Neural progenitor cell (in vitro differentiated cells): ENCODE data around the gene SULT6B1.

ENCODE experiments used
- EZH2 ChIP-seq: fragments of 200-600 bp; sonication (generic); IDR thresholded peaks from 2 replicates; pipeline ENCODE4 v1.6.1; 2017; ENCODE audit warnings: antibody characterized with exemption, mild to moderate bottlenecking, moderate library complexity
- TF ChIP-seq, protein P1 (sequence below): fragments of 200-600 bp; sonication (generic); IDR thresholded peaks from 2 replicates; pipeline ENCODE4 v1.5.1; 2017; ENCODE audit warnings: antibody characterized with exemption, mild to moderate bottlenecking

DNA sequence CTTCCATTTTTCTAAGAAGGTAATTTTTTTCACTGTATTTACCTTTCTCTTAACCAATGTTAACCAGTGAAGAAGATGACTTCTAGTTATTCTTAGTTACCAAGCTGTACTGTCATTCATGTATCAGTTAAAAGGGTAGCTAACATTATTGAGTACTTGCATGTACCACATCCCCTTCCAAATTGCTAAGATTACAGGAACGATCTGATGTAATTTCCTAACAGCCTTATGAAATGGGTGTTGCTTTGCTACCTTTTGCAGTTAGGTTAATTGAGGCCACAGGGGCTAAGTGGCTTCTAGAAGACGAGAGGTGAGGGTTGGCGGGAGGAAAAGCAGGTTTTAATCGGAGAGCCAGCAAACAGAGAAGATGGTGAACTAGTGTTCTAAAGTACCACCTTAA is 1.8 kb upstream of the SULT6B1 start:
- no peak for TF ChIP-seq EZH2
- TF ChIP-seq, protein P1, sequence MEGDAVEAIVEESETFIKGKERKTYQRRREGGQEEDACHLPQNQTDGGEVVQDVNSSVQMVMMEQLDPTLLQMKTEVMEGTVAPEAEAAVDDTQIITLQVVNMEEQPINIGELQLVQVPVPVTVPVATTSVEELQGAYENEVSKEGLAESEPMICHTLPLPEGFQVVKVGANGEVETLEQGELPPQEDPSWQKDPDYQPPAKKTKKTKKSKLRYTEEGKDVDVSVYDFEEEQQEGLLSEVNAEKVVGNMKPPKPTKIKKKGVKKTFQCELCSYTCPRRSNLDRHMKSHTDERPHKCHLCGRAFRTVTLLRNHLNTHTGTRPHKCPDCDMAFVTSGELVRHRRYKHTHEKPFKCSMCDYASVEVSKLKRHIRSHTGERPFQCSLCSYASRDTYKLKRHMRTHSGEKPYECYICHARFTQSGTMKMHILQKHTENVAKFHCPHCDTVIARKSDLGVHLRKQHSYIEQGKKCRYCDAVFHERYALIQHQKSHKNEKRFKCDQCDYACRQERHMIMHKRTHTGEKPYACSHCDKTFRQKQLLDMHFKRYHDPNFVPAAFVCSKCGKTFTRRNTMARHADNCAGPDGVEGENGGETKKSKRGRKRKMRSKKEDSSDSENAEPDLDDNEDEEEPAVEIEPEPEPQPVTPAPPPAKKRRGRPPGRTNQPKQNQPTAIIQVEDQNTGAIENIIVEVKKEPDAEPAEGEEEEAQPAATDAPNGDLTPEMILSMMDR: no peak
